Kidney glomerular epithelial cell (primary cell): ENCODE results near the gene DCUN1D2.

Source experiments
- DNase-seq: peaks from one replicate; lab custom pipeline; 2025; lab: John Stamatoyannopoulos, UW

DCUN1D2 gene

GRCh38 chr13:113407103-113407530 is 83.4 kb downstream of the DCUN1D2 start:
- no peak for DNase-seq

GRCh38 chr13:113406321-113407102 is 84.0 kb downstream of the DCUN1D2 start:
- peak; percentile 38 for DNase-seq
